Measurements from ENCODE around the gene RFX2. TPM values are rescaled to one million over a fixed set of nuclear protein-coding genes. Genes with fewer than 3 reads are reported as not detected.

RFX2 gene
- total RNA-seq, 1 donor from 2014 or later: 20.9 TPM

- no peak for DNase-seq
- Histone ChIP-seq H3K27me3 (ENCODE audit: low read depth) (no peaks in the 10 kb centered on the region), H3K36me3 (peaks cover 52% of the 10 kb centered on the region), H3K4me1 (peaks cover 23% of the 10 kb centered on the region), H3K27ac (no peak overlapping the region), H3K4me3 (no peak overlapping the region), H3K9me3 (no peaks in the 10 kb centered on the region)
- TF ChIP-seq, protein P1, sequence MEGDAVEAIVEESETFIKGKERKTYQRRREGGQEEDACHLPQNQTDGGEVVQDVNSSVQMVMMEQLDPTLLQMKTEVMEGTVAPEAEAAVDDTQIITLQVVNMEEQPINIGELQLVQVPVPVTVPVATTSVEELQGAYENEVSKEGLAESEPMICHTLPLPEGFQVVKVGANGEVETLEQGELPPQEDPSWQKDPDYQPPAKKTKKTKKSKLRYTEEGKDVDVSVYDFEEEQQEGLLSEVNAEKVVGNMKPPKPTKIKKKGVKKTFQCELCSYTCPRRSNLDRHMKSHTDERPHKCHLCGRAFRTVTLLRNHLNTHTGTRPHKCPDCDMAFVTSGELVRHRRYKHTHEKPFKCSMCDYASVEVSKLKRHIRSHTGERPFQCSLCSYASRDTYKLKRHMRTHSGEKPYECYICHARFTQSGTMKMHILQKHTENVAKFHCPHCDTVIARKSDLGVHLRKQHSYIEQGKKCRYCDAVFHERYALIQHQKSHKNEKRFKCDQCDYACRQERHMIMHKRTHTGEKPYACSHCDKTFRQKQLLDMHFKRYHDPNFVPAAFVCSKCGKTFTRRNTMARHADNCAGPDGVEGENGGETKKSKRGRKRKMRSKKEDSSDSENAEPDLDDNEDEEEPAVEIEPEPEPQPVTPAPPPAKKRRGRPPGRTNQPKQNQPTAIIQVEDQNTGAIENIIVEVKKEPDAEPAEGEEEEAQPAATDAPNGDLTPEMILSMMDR (IDR thresholded peaks at IDR 0.05): no peak
- no peak for ATAC-seq
- intact Hi-C loops (cut with DNase I): no loop called here
Measured at GRCh38 chr19:5996102-5996501, 114.2 kb downstream of the RFX2 start.

DNA sequence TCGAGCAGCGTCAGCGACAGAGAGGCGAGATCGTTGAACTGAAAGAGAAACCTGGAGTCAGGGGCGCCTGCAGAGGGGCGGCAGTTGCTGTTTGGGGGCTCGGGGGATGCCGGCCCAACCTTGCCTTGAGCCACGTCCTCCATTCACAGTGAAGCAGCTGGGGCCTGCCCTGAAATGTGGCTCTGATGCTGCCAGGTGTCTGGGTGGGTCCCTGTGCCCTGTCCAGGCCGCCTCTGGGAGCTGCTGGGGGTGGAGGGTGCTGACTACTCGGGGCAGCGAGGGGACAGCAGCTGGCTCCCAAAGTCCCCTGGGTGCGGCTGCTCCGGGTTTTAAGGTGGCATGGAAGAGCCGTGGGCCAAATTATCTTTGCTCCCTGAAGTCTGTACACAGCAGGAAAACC, 114.7 kb downstream of the RFX2 start:
- intact Hi-C loops (cut with DNase I): no loop called here
- peaks cover 23% of the 10 kb centered on the region for H3K4me1 ChIP-seq
- ATAC-seq: no peak
- H3K27me3 ChIP-seq (ENCODE audit: low read depth): no peaks in the 10 kb centered on the region
- TF ChIP-seq, protein P1 (IDR thresholded peaks at IDR 0.05): no peak
- DNase-seq: no peak
- H3K27ac ChIP-seq: no peak overlapping the region
- H3K9me3 ChIP-seq: no peaks in the 10 kb centered on the region
- H3K36me3 ChIP-seq: peaks cover 47% of the 10 kb centered on the region
- H3K4me3 ChIP-seq: no peak overlapping the region

- H3K27me3 ChIP-seq (ENCODE audit: low read depth): no peaks in the 10 kb centered on the region
- peak overlapping the region; percentile 28 for H3K4me3 ChIP-seq
- peak overlapping the region; percentile 49 for H3K27ac ChIP-seq
- TF ChIP-seq, protein P1 (IDR thresholded peaks at IDR 0.05): no peak
- DNase-seq: no peak
- peaks cover 38% of the 10 kb centered on the region for H3K36me3 ChIP-seq
- H3K9me3 ChIP-seq: no peaks in the 10 kb centered on the region
- H3K4me1 ChIP-seq: peaks cover 23% of the 10 kb centered on the region
- peak in 1 of 2 donors; percentile 2 for ATAC-seq
- intact Hi-C loops (cut with DNase I): no loop called here
Measured at GRCh38 chr19:5994405-5995165, 115.7 kb downstream of the RFX2 start.

- peak overlapping the region; percentile 49 for H3K27ac ChIP-seq
- no peaks in the 10 kb centered on the region for H3K27me3 ChIP-seq (ENCODE audit: low read depth)
- ATAC-seq: peak; percentile 81 to 83
- peak overlapping the region; percentile 28 for H3K4me3 ChIP-seq
- peak; percentile 82 for DNase-seq
- no peaks in the 10 kb centered on the region for H3K9me3 ChIP-seq
- peaks cover 23% of the 10 kb centered on the region for H3K4me1 ChIP-seq
- intact Hi-C loops (cut with DNase I): no loop called here
- peaks cover 33% of the 10 kb centered on the region for H3K36me3 ChIP-seq
- TF ChIP-seq, protein P1 (IDR thresholded peaks at IDR 0.05): no peak
Measured at GRCh38 chr19:5993648-5994358, 116.5 kb downstream of the RFX2 start.

DNA sequence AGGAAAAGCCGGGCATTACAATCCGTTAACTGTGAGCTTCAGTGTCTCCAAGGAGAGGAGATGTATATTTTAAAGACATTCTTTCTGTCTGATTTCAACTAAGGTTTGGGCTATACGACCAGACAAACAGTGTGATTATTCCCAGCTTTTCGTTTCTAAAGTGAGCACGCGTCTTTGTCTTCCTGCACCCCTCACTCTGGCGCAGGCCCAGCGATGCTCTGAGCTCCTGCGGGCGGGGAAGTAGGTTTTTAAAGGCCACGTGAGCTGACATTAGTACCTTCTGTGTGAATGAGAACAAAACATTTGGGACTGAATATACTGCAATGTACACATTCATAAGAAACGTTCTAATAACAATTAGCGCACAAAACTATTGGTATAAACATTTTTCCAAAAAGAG, 117.1 kb downstream of the RFX2 start:
- DNase-seq: no peak
- H3K27ac ChIP-seq: peak overlapping the region; percentile 49
- intact Hi-C loops (cut with DNase I): no loop called here

More for the DNA sequence above, 117.1 kb downstream of the RFX2 start:
- Histone ChIP-seq H3K4me1 (peaks cover 23% of the 10 kb centered on the region), H3K4me3 (no peak overlapping the region), H3K9me3 (no peaks in the 10 kb centered on the region), H3K27me3 (ENCODE audit: low read depth) (no peaks in the 10 kb centered on the region), H3K36me3 (peaks cover 27% of the 10 kb centered on the region)
- TF ChIP-seq, protein P1 (IDR thresholded peaks at IDR 0.05): no peak
- ATAC-seq: no peak

All from lower lobe of right lung (tissue), 2 donors.